GM19193 (cell line): ENCODE data around the gene DCAF4L1.

Experiments used
- POLR2A ChIP-seq: IDR thresholded peaks from 4 replicates; pipeline ENCODE4 v1.6.1; 2011; ENCODE audit not compliant: insufficient read depth, insufficient read length; ENCODE audit errors: extremely low read depth

DCAF4L1 gene, protein sequence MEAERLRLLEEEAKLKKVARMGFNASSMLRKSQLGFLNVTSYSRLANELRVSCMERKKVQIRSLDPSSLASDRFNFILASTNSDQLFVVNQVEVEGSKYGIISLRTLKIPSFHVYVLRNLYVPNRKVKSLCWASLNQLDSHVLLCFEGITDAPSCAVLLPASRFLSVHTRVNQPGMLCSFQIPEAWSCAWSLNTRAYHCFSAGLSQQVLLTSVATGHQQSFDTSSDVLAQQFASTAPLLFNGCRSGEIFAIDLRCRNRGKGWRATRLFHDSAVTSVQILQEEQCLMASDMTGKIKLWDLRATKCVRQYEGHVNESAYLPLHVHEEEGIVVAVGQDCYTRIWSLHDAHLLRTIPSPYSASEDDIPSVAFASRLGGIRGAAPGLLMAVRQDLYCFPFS

DNA sequence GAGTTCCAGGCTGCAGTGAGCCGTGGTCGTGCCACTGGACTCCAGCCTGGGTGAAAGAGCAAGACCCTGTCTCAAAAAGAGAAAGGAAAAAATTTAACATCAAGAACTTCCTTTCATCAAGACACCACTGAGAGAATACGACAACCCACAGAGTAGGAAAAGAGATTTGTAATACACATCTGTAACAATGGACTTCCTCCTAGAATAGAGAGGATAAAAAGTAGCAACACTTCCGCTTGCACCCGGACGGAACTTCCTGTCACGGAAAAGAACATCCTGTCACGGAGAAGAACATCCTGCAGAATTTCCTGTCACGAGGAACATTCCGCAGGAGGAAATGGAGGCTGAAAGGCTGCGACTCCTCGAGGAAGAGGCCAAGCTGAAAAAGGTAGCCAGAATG lies at the start of gene DCAF4L1:
Gene DCAF4L1 (plus strand): TSS at position 301 of the 400 bp plus-strand sequence. CDS start 37 bp downstream, at position 338.
- TF ChIP-seq POLR2A, result no peak

DNA sequence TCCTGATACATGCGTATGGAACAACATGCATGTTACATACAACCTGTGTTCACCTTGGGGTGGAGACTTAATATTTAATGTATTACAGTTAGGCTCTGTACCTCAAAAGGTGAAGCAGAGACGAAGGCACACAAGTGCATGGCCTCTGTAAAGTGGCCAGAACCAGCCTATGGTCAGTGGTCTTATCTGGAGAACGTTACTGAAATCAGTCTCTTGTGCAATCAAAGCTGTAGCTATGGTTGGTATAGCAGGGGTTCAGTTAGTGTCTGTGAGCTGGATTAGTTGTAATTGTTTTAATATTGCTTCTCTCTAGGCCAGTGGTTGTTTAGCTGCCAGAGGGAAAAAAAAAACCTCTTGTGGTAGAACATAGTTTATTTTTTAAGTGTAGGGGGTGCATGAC lies 48.6 kb upstream of the DCAF4L1 start:
- no peak for TF ChIP-seq POLR2A

DNA sequence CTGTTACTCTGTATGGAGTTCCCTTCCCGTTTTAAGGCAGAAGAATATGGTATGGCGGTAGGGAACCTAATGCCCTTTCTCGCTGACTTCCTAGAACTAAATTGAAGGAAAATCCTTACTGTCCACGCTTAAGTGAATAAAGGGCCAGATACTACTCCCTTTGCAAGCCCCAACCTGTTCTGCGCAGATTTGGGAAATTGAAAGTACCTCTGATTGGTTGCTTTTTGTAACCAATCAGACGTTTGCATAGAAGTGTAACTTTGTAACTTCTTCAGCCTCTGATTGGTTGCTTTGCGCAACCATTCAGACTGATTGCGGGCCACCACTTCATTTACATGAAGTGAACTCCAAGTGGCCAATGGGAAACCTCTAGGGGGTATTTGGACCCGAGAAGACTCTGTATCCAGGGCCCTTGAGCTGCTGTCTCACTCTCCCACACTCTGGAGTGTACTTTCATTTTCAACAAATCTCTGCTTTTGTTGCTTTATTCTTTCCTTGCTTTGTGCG lies 47.5 kb upstream of the DCAF4L1 start:
- TF ChIP-seq POLR2A, result no peak

DNA sequence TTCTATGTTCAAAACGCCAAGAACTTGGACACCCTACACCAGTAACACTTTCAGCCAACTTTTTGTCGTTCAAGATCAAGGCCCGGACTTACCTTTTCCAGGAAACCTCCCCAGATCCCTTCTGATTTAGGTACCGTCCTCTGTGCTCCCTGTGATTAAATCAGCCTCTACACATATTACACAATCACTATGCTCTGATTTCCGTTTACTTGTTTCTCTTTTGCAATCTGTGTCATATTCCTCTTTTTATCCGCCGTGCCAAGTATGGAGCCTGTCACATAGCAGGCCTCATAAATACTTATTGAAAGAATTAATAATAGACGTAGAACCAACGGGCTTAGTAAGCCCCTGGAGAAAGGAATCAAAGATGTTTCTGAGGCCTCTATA lies 47.0 kb upstream of the DCAF4L1 start:
- TF ChIP-seq POLR2A, result no peak

DNA sequence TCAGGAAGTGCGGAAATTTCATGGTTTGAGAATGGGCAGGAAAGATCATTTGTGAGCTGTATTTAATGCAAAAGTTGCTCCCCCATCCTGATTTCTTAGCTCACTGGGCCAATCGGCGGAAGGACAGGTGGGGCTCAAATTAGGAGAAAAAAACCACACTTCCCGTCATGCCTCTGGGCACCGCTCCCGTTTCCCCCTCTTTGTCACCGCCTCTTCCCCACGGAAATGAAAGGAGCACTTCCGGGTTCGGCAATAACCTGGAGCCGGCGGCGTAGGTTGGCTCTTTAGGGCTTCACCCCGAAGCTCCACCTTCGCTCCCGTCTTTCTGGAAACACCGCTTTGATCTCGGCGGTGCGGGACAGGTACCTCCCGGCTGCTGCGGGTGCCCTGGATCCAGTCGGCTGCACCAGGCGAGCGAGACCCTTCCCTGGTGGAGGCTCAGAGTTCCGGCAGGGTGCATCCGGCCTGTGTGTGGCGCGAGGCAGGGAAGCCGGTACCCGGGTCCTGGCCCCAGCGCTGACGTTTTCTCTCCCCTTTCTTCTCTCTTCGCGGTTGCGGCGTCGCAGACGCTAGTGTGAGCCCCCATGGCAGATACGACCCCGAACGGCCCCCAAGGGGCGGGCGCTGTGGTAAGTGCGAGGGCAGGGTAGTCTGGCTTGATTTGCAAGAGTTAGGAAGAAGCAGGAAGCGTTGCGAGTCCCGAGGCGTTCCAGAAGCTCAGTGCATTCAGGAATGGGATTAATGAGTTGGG lies 46.5 kb upstream of the DCAF4L1 start, which contains the start of gene TMEM33:
Gene TMEM33 (plus strand): TSS at position 529 of the 751 bp plus-strand sequence. CDS start 56 bp downstream, at position 585.
- peak; percentile 87 for TF ChIP-seq POLR2A

DNA sequence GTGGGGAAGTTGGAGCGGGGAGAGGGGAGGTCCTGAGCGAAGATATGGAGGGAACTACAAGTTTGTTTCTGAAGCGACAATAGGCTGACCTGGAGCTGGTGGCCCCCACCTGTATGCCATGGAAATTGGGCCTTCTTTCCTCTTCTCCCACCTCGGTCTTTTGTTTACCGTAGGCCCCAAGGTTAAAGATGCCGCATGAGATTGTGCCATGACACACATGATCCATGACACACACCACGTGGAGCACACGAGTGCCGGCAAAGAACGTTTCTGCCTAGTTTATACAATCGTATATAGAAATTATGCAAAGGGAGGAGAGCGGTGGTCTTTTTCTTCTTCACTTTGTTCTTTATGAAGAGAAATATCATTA lies 45.9 kb upstream of the DCAF4L1 start:
- TF ChIP-seq POLR2A, result no peak

DNA sequence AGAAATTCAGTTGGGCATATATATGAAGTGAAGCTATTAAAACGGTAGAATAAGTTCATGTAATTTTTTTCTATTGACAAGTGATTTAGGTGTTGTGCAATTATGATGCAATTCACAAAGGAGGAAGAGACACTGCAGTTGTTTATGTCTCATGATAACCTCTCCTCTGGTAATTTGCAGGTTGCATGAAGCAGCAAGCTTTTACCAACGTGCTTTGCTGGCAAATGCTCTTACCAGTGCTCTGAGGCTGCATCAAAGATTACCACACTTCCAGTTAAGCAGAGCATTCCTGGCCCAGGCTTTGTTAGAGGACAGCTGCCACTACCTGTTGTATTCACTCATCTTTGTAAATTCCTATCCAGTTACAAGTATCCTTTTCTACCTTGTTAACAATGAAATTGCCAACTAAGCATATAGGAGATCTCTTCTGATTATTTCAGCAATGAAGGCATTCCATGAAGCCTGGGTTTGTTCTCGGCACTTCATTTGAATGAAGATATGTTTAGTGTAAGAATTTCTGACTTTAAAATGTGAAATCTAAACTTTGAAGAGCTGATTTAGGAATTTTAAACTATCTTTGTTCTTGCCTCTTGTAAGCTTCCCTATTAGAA lies 42.4 kb upstream of the DCAF4L1 start:
- TF ChIP-seq POLR2A, result no peak

DNA sequence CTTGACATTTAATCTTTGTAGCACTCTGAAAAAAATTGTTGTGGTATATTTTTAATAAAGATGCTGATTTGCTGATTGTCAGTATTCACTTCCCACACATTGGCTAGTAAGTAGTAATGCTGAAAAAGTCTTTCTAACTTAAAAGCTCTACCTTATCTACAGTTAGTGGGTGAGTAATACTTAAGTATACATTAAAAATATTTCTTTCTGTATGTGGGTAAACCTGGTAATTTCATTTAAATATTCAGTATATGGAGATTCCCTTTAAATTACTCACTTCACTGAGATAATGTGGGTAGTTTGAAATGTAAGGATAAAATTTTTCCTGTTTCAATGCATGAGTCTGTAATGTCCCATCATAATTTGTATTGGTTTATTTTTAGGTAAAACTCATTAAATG lies 40.7 kb upstream of the DCAF4L1 start:
- TF ChIP-seq POLR2A, result no peak

DNA sequence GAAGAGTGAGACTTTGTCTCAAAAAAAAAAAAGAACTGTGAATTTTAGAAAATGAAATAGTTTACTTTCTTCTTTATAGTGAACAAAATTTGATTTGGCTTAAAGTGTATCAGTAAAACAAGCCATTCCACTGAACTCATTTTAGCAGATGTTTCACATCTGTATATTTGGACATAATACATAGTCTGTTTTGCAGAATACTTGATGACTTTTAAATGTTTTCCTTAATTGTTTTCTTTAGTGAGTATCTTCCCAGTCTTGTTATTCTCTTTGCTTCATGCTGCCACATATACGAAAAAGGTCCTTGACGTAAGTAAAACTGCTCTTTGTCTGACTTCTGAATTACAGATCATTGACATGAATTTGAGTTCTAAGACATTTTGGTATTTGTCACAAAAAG lies 38.0 kb upstream of the DCAF4L1 start:
- no peak for TF ChIP-seq POLR2A

DNA sequence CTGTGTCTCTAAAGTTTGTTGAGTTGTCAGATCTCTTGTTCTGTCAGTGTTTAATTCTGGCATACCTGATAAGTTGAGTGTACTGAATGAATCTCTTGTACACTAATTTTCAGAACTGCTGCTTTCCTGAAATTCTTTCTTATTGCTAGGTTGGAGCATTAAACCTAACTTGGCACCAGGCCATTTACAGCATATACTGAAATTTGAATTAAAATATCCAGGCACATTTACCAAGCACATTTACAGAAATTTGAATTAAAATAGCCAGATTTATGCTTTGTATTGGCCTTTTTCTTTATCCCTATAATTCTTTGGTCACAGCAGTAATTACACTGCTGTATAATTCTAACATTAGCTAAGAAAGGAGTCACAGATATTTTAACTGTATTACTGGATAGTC lies 37.5 kb upstream of the DCAF4L1 start:
- TF ChIP-seq POLR2A, result no peak

DNA sequence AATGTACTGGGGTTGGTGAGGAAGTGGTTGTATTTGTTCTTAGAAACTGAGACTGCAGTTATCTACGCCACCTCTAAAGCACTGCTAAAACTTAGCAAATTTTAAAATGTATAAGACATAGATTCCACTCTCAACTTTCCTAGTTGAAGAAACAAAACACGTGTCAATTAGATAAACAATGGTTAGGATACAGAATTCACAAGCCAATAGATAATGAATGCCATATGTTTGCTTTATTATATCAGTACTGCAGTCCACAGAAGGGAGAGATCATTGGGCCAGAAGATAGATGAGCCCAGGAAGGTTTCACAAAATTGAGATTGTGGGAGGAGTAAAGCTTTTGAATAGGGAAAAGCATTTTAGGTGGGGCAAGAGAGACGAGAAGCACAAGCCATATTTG lies 32.0 kb upstream of the DCAF4L1 start:
- TF ChIP-seq POLR2A, result no peak

DNA sequence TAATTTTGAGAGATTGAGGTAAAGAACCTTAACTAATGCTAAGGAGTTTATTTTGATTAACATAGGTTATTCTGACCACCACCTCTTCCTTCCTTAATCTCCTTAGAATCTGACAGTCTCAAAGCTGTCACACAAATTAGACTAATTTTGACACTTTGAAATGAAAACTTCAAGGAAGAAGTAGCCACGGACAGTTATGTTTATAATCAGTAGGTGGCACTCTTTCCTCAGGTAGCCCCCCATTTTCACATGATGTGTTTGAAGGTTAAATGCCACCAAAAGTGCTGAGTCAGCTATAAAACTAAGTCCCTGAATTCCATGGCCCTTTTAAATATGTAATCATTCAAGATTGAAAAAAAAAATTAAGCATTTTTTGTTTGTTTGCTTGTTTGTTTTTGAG lies 23.9 kb upstream of the DCAF4L1 start:
- no peak for TF ChIP-seq POLR2A

DNA sequence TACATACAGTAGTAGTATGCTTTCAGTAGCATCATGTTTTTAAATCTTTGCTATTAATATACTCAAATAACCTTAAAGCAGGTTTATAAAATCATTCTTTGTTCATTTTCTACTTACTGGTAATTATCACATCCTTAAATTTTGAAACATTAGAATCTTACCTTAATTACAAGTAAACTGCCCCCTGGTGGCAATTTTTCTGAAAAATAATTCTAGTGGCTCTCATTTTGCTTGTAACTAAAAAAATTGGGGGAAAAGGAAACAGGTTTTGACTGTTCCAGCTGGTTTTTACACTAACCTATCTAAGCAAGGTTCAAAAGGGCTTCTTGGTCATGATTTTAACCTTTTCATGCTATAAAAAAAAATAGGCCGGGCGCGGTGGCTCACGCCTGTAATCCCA lies 18.5 kb upstream of the DCAF4L1 start:
- no peak for TF ChIP-seq POLR2A

DNA sequence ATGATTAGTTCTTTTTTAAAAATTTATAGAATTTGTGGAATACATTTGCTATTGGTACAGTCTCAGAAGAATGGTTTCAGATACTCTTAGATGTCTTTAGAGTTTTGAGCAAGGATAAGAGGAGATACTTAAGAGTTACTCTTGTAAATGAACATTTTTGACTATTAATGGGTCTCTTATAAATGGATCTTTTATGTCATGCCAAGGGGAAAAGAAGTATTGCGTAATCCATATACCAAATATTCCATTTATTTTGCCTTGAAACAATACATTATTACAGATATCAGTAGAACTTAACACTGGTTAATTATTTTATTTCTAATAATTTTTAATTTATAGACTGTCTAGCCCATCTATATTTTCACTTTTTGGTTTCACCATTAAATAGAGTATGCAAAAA lies 17.2 kb upstream of the DCAF4L1 start:
- TF ChIP-seq POLR2A, result no peak

DNA sequence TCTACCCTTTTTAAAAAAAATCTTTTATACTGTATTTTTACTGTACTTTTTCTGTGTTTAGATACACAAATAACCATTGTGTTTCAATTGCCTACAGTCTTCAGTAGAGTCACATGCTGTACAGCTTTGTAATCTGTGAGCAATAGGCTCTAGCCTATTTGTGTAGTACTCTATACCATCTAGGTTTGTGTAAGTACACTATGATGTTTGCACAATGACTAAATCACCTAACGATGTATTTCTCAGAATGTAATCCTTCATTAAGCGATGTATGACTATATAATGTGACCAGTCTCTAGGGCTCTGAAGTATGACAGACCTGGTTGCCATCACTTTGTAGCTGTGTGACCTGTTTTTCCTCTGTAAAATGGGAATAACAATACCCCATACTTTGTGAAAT lies 14.2 kb upstream of the DCAF4L1 start:
- no peak for TF ChIP-seq POLR2A
